Lung (tissue), 12 donors: ENCODE measurements around the gene DYNC1H1. TPM values are rescaled to one million over a fixed set of nuclear protein-coding genes. Genes with fewer than 3 reads are reported as not detected.
"Not testable (repeated sequence)": the region's sequence is repeated elsewhere in the genome, so short reads cannot be mapped to it uniquely, and the experiment has no call there.

Experiments
- ATAC-seq: fragments of 200-7000 bp; cut with Tn5 transposase; one replicate; pipeline ENCODE4 v1.9.1; 2020; ENCODE audit warnings: moderate number of reproducible peaks; ENCODE audit not compliant: insufficient read depth, low FRiP score
- DNase-seq, 3 donors: peaks; one replicate each; pipeline ENCODE4 v3.0.0-alpha.2; 2013 to 2017
- H3K27ac ChIP-seq, 2 donors: one replicate each; pipeline ENCODE4 v1.5.1; 2013; ENCODE audit warnings: mild to moderate bottlenecking in 2 of 2, moderate library complexity in 2 of 2, control low read depth in 1 of 2, inconsistent platforms in 1 of 2, low read depth in 1 of 2, low read length in 1 of 2
- H3K27me3 ChIP-seq, 3 donors: one replicate each; pipeline ENCODE4 v1.5.1; 2013; ENCODE audit warnings: low read length in 2 of 3; ENCODE audit not compliant: control insufficient read depth in 3 of 3, insufficient read depth in 3 of 3
- H3K36me3 ChIP-seq, 4 donors: one replicate each; pipeline ENCODE4 v1.5.1; 2013; ENCODE audit warnings: low read length in 4 of 4, mild to moderate bottlenecking in 1 of 4, moderate library complexity in 1 of 4; ENCODE audit not compliant: control insufficient read depth in 4 of 4, insufficient read depth in 4 of 4
- H3K4me1 ChIP-seq, 5 donors: one replicate each; pipeline ENCODE4 v1.5.1; 2013; ENCODE audit warnings: low read length in 5 of 5, mild to moderate bottlenecking in 2 of 5, moderate library complexity in 1 of 5; ENCODE audit not compliant: control insufficient read depth in 5 of 5, insufficient read depth in 5 of 5
- H3K4me3 ChIP-seq: one replicate; pipeline ENCODE4 v1.5.1; 2013; ENCODE audit warnings: mild to moderate bottlenecking, control low read depth, moderate library complexity
- H3K9ac ChIP-seq, 2 donors: one replicate each; pipeline ENCODE4 v1.5.1; 2013; ENCODE audit warnings: low read length in 2 of 2, control low read depth in 1 of 2; ENCODE audit not compliant: insufficient read depth in 1 of 2
- H3K9me3 ChIP-seq, 4 donors: one replicate each; pipeline ENCODE4 v1.5.1; 2013; ENCODE audit warnings: low read length in 3 of 4, mild to moderate bottlenecking in 1 of 4, moderate library complexity in 1 of 4; ENCODE audit not compliant: control insufficient read depth in 4 of 4, insufficient read depth in 3 of 4
- CTCF ChIP-seq: IDR thresholded peaks from 2 replicates; pipeline ENCODE4 v1.5.1; 2012; ENCODE audit warnings: mild to moderate bottlenecking; ENCODE audit errors: control extremely low read depth, extremely low read depth
- WGBS, 2 donors: extraction: QIAGEN DNeasy Blood & Tissue Kit; methylation state at CpG; one replicate each; pipeline ENCODE4 v1.1.7; 2013; 5-methylcytosine and 5-hydroxymethylcytosine counted together
- polyA plus RNA-seq, 2 donors: library from polyadenylated mRNA; stranded (reverse); fragments of 200-250 nt; gene quantifications; one replicate each; pipeline ENCODE4 v1.2.1, GENCODE V29; 2013
- total RNA-seq, 2 donors: library from RNA; depleted of rRNA in 1 of 2; stranded (reverse); fragments of >200 nt in 1 of 2; gene quantifications; one replicate each; pipeline ENCODE4 v1.2.1, GENCODE V29; 2014 to 2021
- donor health status: control.
- donor health status: control.
- donor health status: Bipolar disorder and iron deficiency.
- donor health status: healthy.
- donor health status: DM: yes; HTN: yes; CAD: no.

DYNC1H1 gene
- total and polyA plus RNA-seq, 4 donors: 111 to 485 (median 328) TPM

- no peak for DNase-seq
- Histone ChIP-seq H3K4me3 (no peak overlapping the region), H3K9ac (peak overlapping the region in 1 of 2 donors; percentile 32), H3K9me3 (no peaks in the 10 kb centered on the region), H3K4me1 (peaks cover 0 to 23% (median 9%) of the 10 kb centered on the region in 5 donors), H3K27me3 (no peaks in the 10 kb centered on the region), H3K36me3 (peaks cover 4 to 6% (median 5%) of the 10 kb centered on the region in 4 donors), H3K27ac (no peak overlapping the region)
- no peak for ATAC-seq
- no peak for TF ChIP-seq CTCF
- 77 to 79% methylated on average over 2 of the region's 2 CpGs for WGBS, 2 donors
Observed at GRCh38 chr14:101966742-101967141, 2.4 kb downstream of the DYNC1H1 start.

- Histone ChIP-seq H3K9me3 (no peaks in the 10 kb centered on the region), H3K36me3 (peaks cover 4 to 6% (median 5%) of the 10 kb centered on the region in 4 donors), H3K27ac (peak overlapping the region in 1 of 2 donors; percentile 54), H3K27me3 (no peaks in the 10 kb centered on the region), H3K4me1 (peaks cover 0 to 21% (median 11%) of the 10 kb centered on the region in 5 donors), H3K4me3 (no peak overlapping the region), H3K9ac (no peak overlapping the region)
- no peak for TF ChIP-seq CTCF
- ATAC-seq (no peak), DNase-seq (no peak)
- 79 to 90% methylated on average over 4 of the region's 4 CpGs for WGBS, 2 donors
Observed at GRCh38 chr14:101968186-101968585, 3.8 kb downstream of the DYNC1H1 start.

GRCh38 chr14:101969481-101969880, 5.1 kb downstream of the DYNC1H1 start:
- no peak overlapping the region for H3K4me3 ChIP-seq
- H3K36me3 ChIP-seq: peaks cover 4 to 6% (median 5%) of the 10 kb centered on the region in 4 donors
- WGBS, 2 donors: 88 to 94% methylated on average over 9 of the region's 9 CpGs
- no peaks in the 10 kb centered on the region for H3K27me3 ChIP-seq
- no peak for TF ChIP-seq CTCF
- H3K4me1 ChIP-seq: peaks cover 0 to 14% (median 10%) of the 10 kb centered on the region in 5 donors
- no peak overlapping the region for H3K9ac ChIP-seq
- peak overlapping the region in 1 of 2 donors; percentile 33 for H3K27ac ChIP-seq
- ATAC-seq (no peak), DNase-seq (no peak)
- no peaks in the 10 kb centered on the region for H3K9me3 ChIP-seq

GRCh38 chr14:101970830-101971400, 6.5 kb downstream of the DYNC1H1 start:
- Histone ChIP-seq H3K27ac (no peak overlapping the region), H3K27me3 (no peaks in the 10 kb centered on the region), H3K4me3 (no peak overlapping the region), H3K9me3 (no peaks in the 10 kb centered on the region), H3K36me3 (peaks cover 0 to 7% (median 6%) of the 10 kb centered on the region in 4 donors), H3K4me1 (peaks cover 0 to 12% (median 9%) of the 10 kb centered on the region in 5 donors), H3K9ac (no peak overlapping the region)
- no peak for TF ChIP-seq CTCF
- no peak for DNase-seq
- ATAC-seq: no peak
- WGBS, 2 donors: 85 to 93% methylated on average over 11 of the region's 11 CpGs

GRCh38 chr14:101971458-101971857, 7.1 kb downstream of the DYNC1H1 start:
- not testable (repeated sequence) for H3K4me3 ChIP-seq, H3K9me3 ChIP-seq, H3K9ac ChIP-seq, H3K27me3 ChIP-seq, H3K36me3 ChIP-seq, DNase-seq, ATAC-seq
- peak overlapping the region in 1 of 2 donors; percentile 31 for H3K27ac ChIP-seq
- H3K4me1 ChIP-seq: peaks cover 0 to 12% (median 3%) of the 10 kb centered on the region in 5 donors
- 87 to 94% methylated on average over 2 of the region's 2 CpGs for WGBS, 2 donors
